Peyer's patch (tissue), 4 donors: Measurements from ENCODE around the gene LZTS3. TPM values are rescaled to one million over a fixed set of nuclear protein-coding genes. Genes with fewer than 3 reads are reported as not detected.
"Not testable (repeated sequence)": the region's sequence is repeated elsewhere in the genome, so short reads cannot be mapped to it uniquely, and the experiment has no call there.

Experiments used
- DNase-seq, 3 donors: peaks; one replicate each; pipeline ENCODE4 v3.0.0-alpha.2; 2017 to 2019
- H3K27ac ChIP-seq, 4 donors: fragments of 200-600 bp; sonication (generic); one replicate each; pipeline ENCODE4 v1.5.1; 2016 to 2019
- H3K27me3 ChIP-seq, 2 donors: fragments of 200-600 bp; sonication (generic); one replicate each; pipeline ENCODE4 v1.5.1; 2019
- H3K36me3 ChIP-seq, 3 donors: fragments of 200-600 bp; sonication (generic); one replicate each; pipeline ENCODE4 v1.5.1; 2016 to 2019
- H3K4me1 ChIP-seq, 4 donors: fragments of 200-600 bp; sonication (generic); one replicate each; pipeline ENCODE4 v1.5.1; 2016 to 2019
- H3K4me3 ChIP-seq, 4 donors: fragments of 200-600 bp; sonication (generic); 1 replicate in 3 of 4; 2 replicates in 1 of 4; pipeline ENCODE4 v1.5.1; 2016 to 2019; ENCODE audit warnings: mild to moderate bottlenecking in 1 of 4
- H3K9me3 ChIP-seq, 4 donors: fragments of 200-600 bp; sonication (generic); one replicate each; pipeline ENCODE4 v1.5.1; 2016 to 2019; ENCODE audit warnings: mild to moderate bottlenecking in 1 of 4
- CTCF ChIP-seq, 6 experiments: fragments of 450-650 bp in 4 of 6; fragments of 200-600 bp in 2 of 6; sonication (generic) in 1 of 6; IDR thresholded peaks; one replicate each; pipeline ENCODE4 v1.5.1; 2017 to 2019; ENCODE audit warnings: antibody characterized with exemption in 6 of 6, mild to moderate bottlenecking in 3 of 6, moderate library complexity in 1 of 6
- POLR2A ChIP-seq, 2 donors: fragments of 450-650 bp; IDR thresholded peaks; one replicate each; pipeline ENCODE4 v1.5.1; 2017; ENCODE audit warnings: antibody characterized with exemption in 2 of 2, mild to moderate bottlenecking in 2 of 2, moderate library complexity in 2 of 2
- total RNA-seq, 4 donors: library from RNA; depleted of rRNA; stranded (reverse); fragments of >200 nt; gene quantifications; one replicate each; pipeline ENCODE4 v1.1.0, GENCODE V29; 2016

LZTS3 gene
- total RNA-seq, 4 donors from 2014 or later, result 24.3 to 38.4 (median 33.8) TPM

GRCh38 chr20:3123542-3123941 lies 49.8 kb downstream of the LZTS3 start:
- H3K36me3 ChIP-seq, result peaks cover 0 to 36% (median 0%) of the 10 kb centered on the region in 3 donors
- no peaks in the 10 kb centered on the region for H3K27me3 ChIP-seq
- H3K4me1 ChIP-seq, result no peaks in the 10 kb centered on the region
- TF ChIP-seq POLR2A (IDR thresholded peaks at IDR 0.05), result no peak
- no peak for TF ChIP-seq CTCF (IDR thresholded peaks at IDR 0.05)
- peak in 1 of 3 donors; percentile 5 for DNase-seq
- H3K27ac ChIP-seq, result no peak overlapping the region
- peaks cover 0 to 15% (median 2%) of the 10 kb centered on the region in 4 donors for H3K9me3 ChIP-seq
- no peak overlapping the region for H3K4me3 ChIP-seq

GRCh38 chr20:3121955-3122610 lies 51.3 kb downstream of the LZTS3 start:
- no peak for DNase-seq
- TF ChIP-seq POLR2A (IDR thresholded peaks at IDR 0.05) (no peak), CTCF (IDR thresholded peaks at IDR 0.05) (no peak)
- peaks cover 0 to 36% (median 0%) of the 10 kb centered on the region in 3 donors for H3K36me3 ChIP-seq
- peaks cover 0 to 15% (median 2%) of the 10 kb centered on the region in 4 donors for H3K9me3 ChIP-seq
- no peaks in the 10 kb centered on the region for H3K4me1 ChIP-seq
- no peaks in the 10 kb centered on the region for H3K27me3 ChIP-seq
- no peak overlapping the region for H3K4me3 ChIP-seq
- peak overlapping the region in 1 of 4 donors; percentile 49 for H3K27ac ChIP-seq

GRCh38 chr20:3121271-3121911 lies 52.0 kb downstream of the LZTS3 start:
- peaks cover 0 to 36% (median 0%) of the 10 kb centered on the region in 3 donors for H3K36me3 ChIP-seq
- H3K4me3 ChIP-seq, result no peak overlapping the region
- no peaks in the 10 kb centered on the region for H3K27me3 ChIP-seq
- H3K27ac ChIP-seq, result peak overlapping the region in 1 of 4 donors; percentile 49
- H3K4me1 ChIP-seq, result no peaks in the 10 kb centered on the region
- peaks cover 0 to 15% (median 2%) of the 10 kb centered on the region in 4 donors for H3K9me3 ChIP-seq
- DNase-seq, result no peak
- no peak for TF ChIP-seq CTCF (IDR thresholded peaks at IDR 0.05)
- no peak for TF ChIP-seq POLR2A (IDR thresholded peaks at IDR 0.05)

GRCh38 chr20:3119044-3119443 lies 54.3 kb downstream of the LZTS3 start:
- Histone ChIP-seq H3K9me3 (no peaks in the 10 kb centered on the region), H3K27ac (no peak overlapping the region), H3K36me3 (peaks cover 0 to 35% (median 0%) of the 10 kb centered on the region in 3 donors), H3K4me1 (no peaks in the 10 kb centered on the region), H3K4me3 (no peak overlapping the region), H3K27me3 (no peaks in the 10 kb centered on the region)
- no peak for DNase-seq
- TF ChIP-seq CTCF (IDR thresholded peaks at IDR 0.05), result no peak
- no peak for TF ChIP-seq POLR2A (IDR thresholded peaks at IDR 0.05)

GRCh38 chr20:3117839-3118379 lies 55.4 kb downstream of the LZTS3 start:
- peak in 5 of 6 experiments; percentile 22 to 57 (median 45) for TF ChIP-seq CTCF (IDR thresholded peaks at IDR 0.05)
- peaks cover 0 to 34% (median 0%) of the 10 kb centered on the region in 3 donors for H3K36me3 ChIP-seq
- H3K27me3 ChIP-seq, H3K4me3 ChIP-seq, H3K27ac ChIP-seq, H3K9me3 ChIP-seq, H3K4me1 ChIP-seq: not testable (repeated sequence)
- peak in 1 of 3 donors; percentile 66 for DNase-seq
